SH-SY5Y (cell line): ENCODE results near the gene FABP1.

Experiments
- GATA2 ChIP-seq: IDR thresholded peaks from 2 replicates; pipeline ENCODE4 v1.6.1; 2011; ENCODE audit warnings: mild to moderate bottlenecking, low read depth, low read length
- GATA3 ChIP-seq: IDR thresholded peaks from 2 replicates; pipeline ENCODE4 v1.6.1; 2011; ENCODE audit warnings: low read depth, mild to moderate bottlenecking, low read length, moderate library complexity

GRCh38 chr2:88085099-88085498, 42.8 kb downstream of the FABP1 start:
- TF ChIP-seq GATA2 (no peak), GATA3 (no peak)
